Muscle layer of colon (tissue), 2 donors: ENCODE measurements around the gene UST.

Source experiments
- H3K27ac ChIP-seq: one replicate; pipeline ENCODE4 v1.7.0; 2013; ENCODE audit warnings: low read depth, mild to moderate bottlenecking, low read length, moderate library complexity
- H3K27me3 ChIP-seq, 2 donors: one replicate each; pipeline ENCODE4 v1.7.0; 2013; ENCODE audit warnings: low read length in 2 of 2, mild to moderate bottlenecking in 2 of 2; ENCODE audit not compliant: insufficient read depth in 2 of 2, control insufficient read depth in 1 of 2
- H3K36me3 ChIP-seq: one replicate; pipeline ENCODE4 v1.7.0; 2013; ENCODE audit warnings: mild to moderate bottlenecking, low read length; ENCODE audit not compliant: insufficient read depth
- H3K4me1 ChIP-seq: one replicate; pipeline ENCODE4 v1.7.0; 2013; ENCODE audit warnings: mild to moderate bottlenecking, low read length; ENCODE audit not compliant: insufficient read depth
- H3K4me3 ChIP-seq, 2 donors: one replicate each; pipeline ENCODE4 v1.7.0; 2013; ENCODE audit warnings: low read length in 2 of 2, low read depth in 1 of 2, mild to moderate bottlenecking in 1 of 2, moderate library complexity in 1 of 2
- H3K9ac ChIP-seq: one replicate; pipeline ENCODE4 v1.7.0; 2013; ENCODE audit warnings: low read length
- H3K9me3 ChIP-seq: one replicate; pipeline ENCODE4 v1.7.0; 2013; ENCODE audit warnings: mild to moderate bottlenecking, low read length
- donor health status: abdominal sarcoma.
- donor health status: Adenocarcinoma of cecum.

Gene UST

GRCh38 chr6:148746363-148747144, at the start of gene UST:
TSS of gene UST (plus strand) at chr6:148747030. CDS start at chr6:148747431, 401 bp downstream.
- peak within 1 kb of the TSS; percentile 31 for H3K9ac ChIP-seq
- peaks cover 11% of the 10 kb centered on the region for H3K4me1 ChIP-seq
- peak within 1 kb of the TSS; percentile 55 to 75 for H3K4me3 ChIP-seq
- H3K27ac ChIP-seq = peak within 1 kb of the TSS; percentile 81
- no peaks in the 10 kb centered on the region for H3K27me3 ChIP-seq
- H3K36me3 ChIP-seq = no peaks in the 10 kb centered on the region
- no peaks in the 10 kb centered on the region for H3K9me3 ChIP-seq

- H3K4me3 ChIP-seq = no peak overlapping the region
- no peaks in the 10 kb centered on the region for H3K36me3 ChIP-seq
- no peaks in the 10 kb centered on the region for H3K27me3 ChIP-seq
- no peak overlapping the region for H3K9ac ChIP-seq
- peaks cover 20% of the 10 kb centered on the region for H3K4me1 ChIP-seq
- no peaks in the 10 kb centered on the region for H3K9me3 ChIP-seq
- H3K27ac ChIP-seq = no peak overlapping the region
Measured at GRCh38 chr6:148697895-148698440, 48.9 kb upstream of the UST start.

GRCh38 chr6:148698671-148699180, 48.1 kb upstream of the UST start:
- Histone ChIP-seq H3K9me3 (no peaks in the 10 kb centered on the region), H3K4me3 (no peak overlapping the region), H3K27ac (no peak overlapping the region), H3K27me3 (no peaks in the 10 kb centered on the region), H3K4me1 (peaks cover 20% of the 10 kb centered on the region), H3K9ac (no peak overlapping the region), H3K36me3 (no peaks in the 10 kb centered on the region)

GRCh38 chr6:148700047-148700715, 46.6 kb upstream of the UST start:
- Histone ChIP-seq H3K27me3 (no peaks in the 10 kb centered on the region), H3K9me3 (no peaks in the 10 kb centered on the region), H3K4me3 (peak overlapping the region in 1 of 2 donors; percentile 55), H3K9ac (peak overlapping the region; percentile 15), H3K4me1 (peaks cover 20% of the 10 kb centered on the region), H3K27ac (no peak overlapping the region), H3K36me3 (no peaks in the 10 kb centered on the region)

- peak overlapping the region in 1 of 2 donors; percentile 55 for H3K4me3 ChIP-seq
Measured at GRCh38 chr6:148700741-148701311, 46.0 kb upstream of the UST start.

GRCh38 chr6:148701375-148701774, 45.5 kb upstream of the UST start:
- no peak overlapping the region for H3K27ac ChIP-seq
- no peaks in the 10 kb centered on the region for H3K27me3 ChIP-seq
- no peaks in the 10 kb centered on the region for H3K36me3 ChIP-seq
- H3K9me3 ChIP-seq = no peaks in the 10 kb centered on the region
- peaks cover 20% of the 10 kb centered on the region for H3K4me1 ChIP-seq
- H3K4me3 ChIP-seq = peak overlapping the region in 1 of 2 donors; percentile 55
- peak overlapping the region; percentile 15 for H3K9ac ChIP-seq

More at GRCh38 chr6:148700741-148701311, 46.0 kb upstream of the UST start:
- H3K9me3 ChIP-seq = no peaks in the 10 kb centered on the region
- peak overlapping the region; percentile 15 for H3K9ac ChIP-seq
- H3K27me3 ChIP-seq = no peaks in the 10 kb centered on the region
- no peak overlapping the region for H3K27ac ChIP-seq
- H3K4me1 ChIP-seq = peaks cover 20% of the 10 kb centered on the region
- no peaks in the 10 kb centered on the region for H3K36me3 ChIP-seq

- H3K27me3 ChIP-seq = no peaks in the 10 kb centered on the region
- no peak overlapping the region for H3K27ac ChIP-seq
- peaks cover 20% of the 10 kb centered on the region for H3K4me1 ChIP-seq
- no peaks in the 10 kb centered on the region for H3K36me3 ChIP-seq
- H3K9me3 ChIP-seq = no peaks in the 10 kb centered on the region
- no peak overlapping the region for H3K9ac ChIP-seq
- H3K4me3 ChIP-seq = no peak overlapping the region
Measured at GRCh38 chr6:148703900-148704299, 42.9 kb upstream of the UST start.

- Histone ChIP-seq H3K4me1 (peaks cover 21% of the 10 kb centered on the region), H3K27ac (no peak overlapping the region), H3K27me3 (no peaks in the 10 kb centered on the region)
Measured at GRCh38 chr6:148704400-148705246, 42.2 kb upstream of the UST start.

GRCh38 chr6:148708707-148709106, 38.1 kb upstream of the UST start:
- Histone ChIP-seq H3K4me1 (peaks cover 7% of the 10 kb centered on the region), H3K9me3 (no peaks in the 10 kb centered on the region), H3K27ac (no peak overlapping the region), H3K4me3 (no peak overlapping the region), H3K36me3 (no peaks in the 10 kb centered on the region), H3K27me3 (no peaks in the 10 kb centered on the region), H3K9ac (no peak overlapping the region)

More at GRCh38 chr6:148704400-148705246, 42.2 kb upstream of the UST start:
- Histone ChIP-seq H3K9me3 (no peaks in the 10 kb centered on the region), H3K4me3 (no peak overlapping the region), H3K9ac (no peak overlapping the region), H3K36me3 (no peaks in the 10 kb centered on the region)

GRCh38 chr6:148709577-148709976, 37.3 kb upstream of the UST start:
- H3K36me3 ChIP-seq = no peaks in the 10 kb centered on the region
- H3K9me3 ChIP-seq = no peaks in the 10 kb centered on the region
- peaks cover 7% of the 10 kb centered on the region for H3K4me1 ChIP-seq
- H3K27me3 ChIP-seq = no peaks in the 10 kb centered on the region
- no peak overlapping the region for H3K9ac ChIP-seq
- no peak overlapping the region for H3K27ac ChIP-seq
- no peak overlapping the region for H3K4me3 ChIP-seq
